Measurements from ENCODE around the gene FNDC3B. TPM values are rescaled to one million over a fixed set of nuclear protein-coding genes. Genes with fewer than 3 reads are reported as not detected.

Gene FNDC3B
- total and polyA plus RNA-seq, 7 donors = 16.2 to 93.9 (median 50.3) TPM

- H3K36me3 ChIP-seq = peaks cover 0 to 88% (median 19%) of the 10 kb centered on the region in 4 donors
- no peak overlapping the region for H3K27ac ChIP-seq
- DNase-seq = no peak
- H3K9me3 ChIP-seq = no peaks in the 10 kb centered on the region
- no peak overlapping the region for H3K4me3 ChIP-seq
- intact Hi-C loops (cut with DNase I) = loop anchor here (2.0 to 5.0 kb wide), 2 partner anchors 304 to 695 kb away; partner anchors contain the start of gene FNDC3B
- H3K27me3 ChIP-seq = no peaks in the 10 kb centered on the region
- no peaks in the 10 kb centered on the region for H3K4me1 ChIP-seq
- no peak for TF ChIP-seq EP300 (IDR thresholded peaks at IDR 0.05)
- peak in 2 of 4 experiments; percentile 51 to 74 for TF ChIP-seq CTCF (IDR thresholded peaks at IDR 0.05)
- WGBS, 2 donors = 31 to 48% methylated on average over 4 of the region's 4 CpGs
These were observed 302.2 kb downstream of the FNDC3B start for GRCh38 chr3:172341482-172342059.

- peaks cover 2 to 88% (median 24%) of the 10 kb centered on the region in 4 donors for H3K36me3 ChIP-seq
- no peak for TF ChIP-seq POLR2AphosphoS5 (IDR thresholded peaks at IDR 0.05)
- no peak for TF ChIP-seq EP300 (IDR thresholded peaks at IDR 0.05)
- TF ChIP-seq CTCF (IDR thresholded peaks at IDR 0.05) = no peak
- TF ChIP-seq POLR2A (IDR thresholded peaks at IDR 0.05) = no peak
- H3K27ac ChIP-seq = no peak overlapping the region
- no peaks in the 10 kb centered on the region for H3K9me3 ChIP-seq
- DNase-seq = no peak
- WGBS, 2 donors = 90 to 92% methylated on average over 3 of the region's 3 CpGs
- H3K4me3 ChIP-seq = no peak overlapping the region
- intact Hi-C loops (cut with DNase I) = loop anchor here (5.0 kb wide), 1 partner anchor 305 kb away; the partner anchor contains the start of gene FNDC3B
- no peaks in the 10 kb centered on the region for H3K4me1 ChIP-seq
- no peaks in the 10 kb centered on the region for H3K27me3 ChIP-seq
These were observed 302.8 kb downstream of the FNDC3B start for GRCh38 chr3:172342097-172342659.

GRCh38 chr3:172343117-172343516 lies 303.7 kb downstream of the FNDC3B start:
- WGBS, 2 donors = 95 to 96% methylated on average over 3 of the region's 3 CpGs

GRCh38 chr3:172343979-172344378 lies 304.6 kb downstream of the FNDC3B start:
- Histone ChIP-seq H3K9me3 (no peaks in the 10 kb centered on the region), H3K36me3 (peaks cover 8 to 96% (median 36%) of the 10 kb centered on the region in 4 donors), H3K27me3 (no peaks in the 10 kb centered on the region), H3K4me3 (no peak overlapping the region), H3K4me1 (no peaks in the 10 kb centered on the region), H3K27ac (no peak overlapping the region)
- DNase-seq = no peak
- TF ChIP-seq POLR2A (IDR thresholded peaks at IDR 0.05) = no peak
- TF ChIP-seq CTCF (IDR thresholded peaks at IDR 0.05) = no peak
- no peak for TF ChIP-seq POLR2AphosphoS5 (IDR thresholded peaks at IDR 0.05)
- TF ChIP-seq EP300 (IDR thresholded peaks at IDR 0.05) = no peak
- WGBS, 2 donors = 95 to 96% methylated on average over 12 of the region's 12 CpGs
- intact Hi-C loops (cut with DNase I) = loop anchor here (5.0 kb wide), 1 partner anchor 307 kb away; the partner anchor contains the start of gene FNDC3B

More at GRCh38 chr3:172343117-172343516, 303.7 kb downstream of the FNDC3B start:
- Histone ChIP-seq H3K36me3 (peaks cover 8 to 89% (median 32%) of the 10 kb centered on the region in 4 donors), H3K4me1 (no peaks in the 10 kb centered on the region), H3K27ac (no peak overlapping the region), H3K27me3 (no peaks in the 10 kb centered on the region), H3K9me3 (no peaks in the 10 kb centered on the region), H3K4me3 (no peak overlapping the region)
- intact Hi-C loops (cut with DNase I) = loop anchor here (5.0 kb wide), 1 partner anchor 306 kb away; the partner anchor contains the start of gene FNDC3B
- TF ChIP-seq CTCF (IDR thresholded peaks at IDR 0.05) (no peak), POLR2AphosphoS5 (IDR thresholded peaks at IDR 0.05) (no peak), POLR2A (IDR thresholded peaks at IDR 0.05) (no peak), EP300 (IDR thresholded peaks at IDR 0.05) (no peak)
- no peak for DNase-seq
